HCT116 (cell line): ENCODE results near the gene TIMD4.

Source experiments
- CTCF ChIP-seq, 3 experiments: fragments of 200-600 bp in 1 of 3; sonication (generic) in 1 of 3; IDR thresholded peaks in 2 of 3; conservative IDR thresholded peaks in 1 of 3; 2 replicates each; pipeline ENCODE4 v1.5.1; 2012 to 2017; ENCODE audit warnings: low read depth in 2 of 3, low read length in 2 of 3, antibody characterized with exemption in 1 of 3, borderline replicate concordance in 1 of 3, control low read depth in 1 of 3, mild to moderate bottlenecking in 1 of 3, mixed read lengths in 1 of 3, mixed run types in 1 of 3, moderate library complexity in 1 of 3; ENCODE audit not compliant: insufficient read depth in 1 of 3
- EZH2phosphoT487 ChIP-seq: fragments of 200-600 bp; IDR thresholded peaks from 2 replicates; pipeline ENCODE4 v1.6.1; 2018; ENCODE audit warnings: antibody characterized with exemption, borderline replicate concordance
- FOSL1 ChIP-seq: IDR thresholded peaks from 2 replicates; pipeline ENCODE4 v1.6.1; 2012; ENCODE audit warnings: low read depth
- RAD21 ChIP-seq: IDR thresholded peaks from 2 replicates; pipeline ENCODE4 v1.6.1; 2012; ENCODE audit warnings: low read depth, mild to moderate bottlenecking

GRCh38 chr5:156914371-156914737, 48.7 kb downstream of the TIMD4 start:
- TF ChIP-seq EZH2phosphoT487 = no peak
- no peak for TF ChIP-seq FOSL1
- no peak for TF ChIP-seq RAD21
- no peak for TF ChIP-seq CTCF (IDR thresholded peaks at IDR 0.05 in 2 of 3, conservative IDR thresholded peaks at IDR 0.05 in 1 of 3; ENCODE audit: borderline replicate concordance in 1 of 3, insufficient read depth in 1 of 3, low read depth in 2 of 3, low read length in 2 of 3)
